ENCODE data around the gene TCHH.
A peak's percentile ranks its signal among the peaks of the same experiment; 100 is the strongest.
"Not testable (repeated sequence)": the region's sequence is repeated elsewhere in the genome, so short reads cannot be mapped to it uniquely, and the experiment has no call there.

TCHH gene

DNA sequence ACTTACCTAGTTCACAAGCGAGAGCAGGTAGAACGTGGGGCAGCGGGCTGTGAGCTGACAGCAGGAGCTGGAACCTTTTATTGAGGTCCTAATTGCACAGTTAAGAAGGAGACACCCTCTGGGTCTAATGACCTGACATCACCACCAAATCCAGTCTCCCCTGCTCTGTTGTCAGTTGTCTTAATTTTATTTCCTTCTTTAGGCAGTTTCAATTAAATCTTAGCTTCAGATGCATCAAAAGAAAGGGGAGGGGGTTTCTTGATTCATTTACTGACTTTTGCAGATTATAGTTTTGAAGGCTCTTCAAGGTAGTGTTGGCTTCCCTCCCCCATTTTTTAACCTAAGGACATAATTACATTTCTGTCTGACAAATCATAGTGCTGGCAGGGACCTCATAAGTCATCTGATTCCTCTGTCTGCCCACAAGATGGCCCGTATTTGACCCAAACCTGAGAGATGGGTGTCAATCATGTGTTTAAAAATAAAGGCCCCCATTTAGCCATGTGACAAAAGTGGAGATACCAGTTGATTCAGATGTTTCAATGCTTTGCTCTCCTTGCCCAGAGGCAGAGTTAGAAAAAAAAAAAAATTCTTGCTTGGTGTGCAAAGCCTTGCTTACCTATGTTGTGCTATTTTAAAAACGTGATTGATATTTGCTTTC is 26.1 kb downstream of the TCHH start, which contains the start of gene TCHHL1:
TSS of gene TCHHL1 (minus strand) at position 51 of the 661 bp plus-strand sequence. CDS start 921 bp downstream, outside the sequence.
- H3K79me2 ChIP-seq (ENCODE audit: insufficient read depth, low read length), result no peaks in the 10 kb centered on the region
- TF ChIP-seq, protein P1, sequence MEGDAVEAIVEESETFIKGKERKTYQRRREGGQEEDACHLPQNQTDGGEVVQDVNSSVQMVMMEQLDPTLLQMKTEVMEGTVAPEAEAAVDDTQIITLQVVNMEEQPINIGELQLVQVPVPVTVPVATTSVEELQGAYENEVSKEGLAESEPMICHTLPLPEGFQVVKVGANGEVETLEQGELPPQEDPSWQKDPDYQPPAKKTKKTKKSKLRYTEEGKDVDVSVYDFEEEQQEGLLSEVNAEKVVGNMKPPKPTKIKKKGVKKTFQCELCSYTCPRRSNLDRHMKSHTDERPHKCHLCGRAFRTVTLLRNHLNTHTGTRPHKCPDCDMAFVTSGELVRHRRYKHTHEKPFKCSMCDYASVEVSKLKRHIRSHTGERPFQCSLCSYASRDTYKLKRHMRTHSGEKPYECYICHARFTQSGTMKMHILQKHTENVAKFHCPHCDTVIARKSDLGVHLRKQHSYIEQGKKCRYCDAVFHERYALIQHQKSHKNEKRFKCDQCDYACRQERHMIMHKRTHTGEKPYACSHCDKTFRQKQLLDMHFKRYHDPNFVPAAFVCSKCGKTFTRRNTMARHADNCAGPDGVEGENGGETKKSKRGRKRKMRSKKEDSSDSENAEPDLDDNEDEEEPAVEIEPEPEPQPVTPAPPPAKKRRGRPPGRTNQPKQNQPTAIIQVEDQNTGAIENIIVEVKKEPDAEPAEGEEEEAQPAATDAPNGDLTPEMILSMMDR (conservative IDR thresholded peaks at IDR 0.05; ENCODE audit: low read length), result no peak
- no peak for TF ChIP-seq EZH2phosphoT487 (IDR thresholded peaks at IDR 0.05; ENCODE audit: borderline replicate concordance)
- no peaks in the 10 kb centered on the region for H3K36me3 ChIP-seq (ENCODE audit: insufficient read depth, low read length)
- H3K4me3 ChIP-seq (ENCODE audit: low read length, poor library complexity, severe bottlenecking), result no peak within 1 kb of the TSS
- no peaks in the 10 kb centered on the region for H3F3A ChIP-seq (ENCODE audit: low read depth)
- H3K9me2 ChIP-seq (replicated peaks; ENCODE audit: low read depth, low read length), result no peaks in the 10 kb centered on the region
- H3K9me3 ChIP-seq (ENCODE audit: insufficient read depth, low read depth, low read length), result peaks cover 4% of the 10 kb centered on the region; the same call in 1 of the 2 replicates
- no peaks in the 10 kb centered on the region for H3K27me3 ChIP-seq (ENCODE audit: insufficient read depth, low read length, poor library complexity, severe bottlenecking)
- no peaks in the 10 kb centered on the region for H4K20me1 ChIP-seq (ENCODE audit: insufficient read depth, low read length, poor library complexity, severe bottlenecking)
- H3K9ac ChIP-seq (ENCODE audit: low read depth, low read length, poor library complexity, severe bottlenecking), result no peak within 1 kb of the TSS
- H3K4me2 ChIP-seq (ENCODE audit: low read depth, low read length, poor library complexity, severe bottlenecking), result no peak within 1 kb of the TSS
- H3K4me1 ChIP-seq (ENCODE audit: insufficient read depth, low read length, poor library complexity, severe bottlenecking), result peaks cover 44% of the 10 kb centered on the region
- H2AFZ ChIP-seq (ENCODE audit: low read length), result no peak within 1 kb of the TSS

DNA sequence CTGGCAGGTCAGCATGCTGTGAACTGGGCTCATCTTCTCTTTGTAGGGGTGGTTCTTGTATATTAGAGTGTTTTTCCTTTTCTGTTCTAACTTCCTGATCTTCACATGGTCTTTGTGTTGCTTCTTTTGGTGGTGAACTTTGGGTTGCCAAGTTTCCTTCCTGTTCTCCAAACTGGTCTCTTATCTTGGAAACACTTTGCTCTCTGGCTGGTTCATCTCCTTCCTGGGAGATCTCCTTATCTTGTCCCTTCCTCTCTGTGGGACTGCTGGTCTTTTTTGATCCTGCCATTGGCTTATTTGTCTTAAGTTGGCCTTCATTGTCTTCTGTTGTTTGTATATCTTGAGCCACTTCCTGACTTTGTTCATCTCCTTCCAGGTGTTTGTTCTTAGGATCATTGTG is 28.5 kb downstream of the TCHH start:
- Histone ChIP-seq H3K9me2 (replicated peaks; ENCODE audit: low read depth, low read length) (no peaks in the 10 kb centered on the region), H3K9ac (ENCODE audit: low read depth, low read length, poor library complexity, severe bottlenecking) (no peak overlapping the region), H3K4me3 (ENCODE audit: low read length, poor library complexity, severe bottlenecking) (peak overlapping the region; percentile 30), H3K36me3 (ENCODE audit: insufficient read depth, low read length) (no peaks in the 10 kb centered on the region), H3K79me2 (ENCODE audit: insufficient read depth, low read length) (no peaks in the 10 kb centered on the region), H4K20me1 (ENCODE audit: insufficient read depth, low read length, poor library complexity, severe bottlenecking) (no peaks in the 10 kb centered on the region), H3K9me3 (ENCODE audit: insufficient read depth, low read depth, low read length) (no peaks in the 10 kb centered on the region), H3K4me1 (ENCODE audit: insufficient read depth, low read length, poor library complexity, severe bottlenecking) (peaks cover 49% of the 10 kb centered on the region), H2AFZ (ENCODE audit: low read length) (peak overlapping the region; percentile 88), H3F3A (ENCODE audit: low read depth) (0 out of 2 replicates have a peak, but pooled peaks cover 3% of the 10 kb centered on the region), H3K27me3 (ENCODE audit: insufficient read depth, low read length, poor library complexity, severe bottlenecking) (no peaks in the 10 kb centered on the region), H3K4me2 (ENCODE audit: low read depth, low read length, poor library complexity, severe bottlenecking) (peak overlapping the region; percentile 47)
- TF ChIP-seq, protein P1 (conservative IDR thresholded peaks at IDR 0.05; ENCODE audit: low read length), result no peak
- TF ChIP-seq EZH2phosphoT487 (IDR thresholded peaks at IDR 0.05; ENCODE audit: borderline replicate concordance), result no peak

DNA sequence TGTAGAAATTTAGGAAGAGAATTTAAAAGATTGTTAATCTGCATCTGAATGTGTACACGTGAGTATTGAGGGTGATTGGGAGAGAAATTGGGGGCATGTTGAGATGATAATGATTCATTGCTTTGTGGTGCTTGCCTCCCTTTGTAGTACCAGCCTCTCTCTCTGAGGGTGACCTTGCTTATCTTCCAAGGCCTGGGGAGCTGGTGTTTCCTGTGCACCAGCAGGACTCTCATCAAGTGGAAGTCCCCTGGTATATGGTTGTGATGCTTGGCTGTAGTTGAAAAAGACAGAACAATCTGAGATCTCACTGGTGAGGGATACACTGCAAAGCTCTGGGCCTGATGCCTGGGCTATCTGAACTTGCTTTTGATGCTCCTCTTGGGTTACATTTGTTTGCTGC is 30.4 kb downstream of the TCHH start:
- Histone ChIP-seq H3K9ac (ENCODE audit: low read depth, low read length, poor library complexity, severe bottlenecking) (peak overlapping the region; percentile 14), H3K4me2 (ENCODE audit: low read depth, low read length, poor library complexity, severe bottlenecking) (peak overlapping the region; percentile 45), H3K9me2 (replicated peaks; ENCODE audit: low read depth, low read length) (no peaks in the 10 kb centered on the region), H3K4me1 (ENCODE audit: insufficient read depth, low read length, poor library complexity, severe bottlenecking) (peaks cover 49% of the 10 kb centered on the region), H3K79me2 (ENCODE audit: insufficient read depth, low read length) (no peaks in the 10 kb centered on the region), H3K9me3 (ENCODE audit: insufficient read depth, low read depth, low read length) (no peaks in the 10 kb centered on the region), H3F3A (ENCODE audit: low read depth) (0 out of 2 replicates have a peak, but pooled peaks cover 3% of the 10 kb centered on the region), H3K36me3 (ENCODE audit: insufficient read depth, low read length) (no peaks in the 10 kb centered on the region), H4K20me1 (ENCODE audit: insufficient read depth, low read length, poor library complexity, severe bottlenecking) (no peaks in the 10 kb centered on the region), H2AFZ (ENCODE audit: low read length) (0 out of 2 replicates have a peak overlapping the region, but pooled peaks have one; percentile 9), H3K27me3 (ENCODE audit: insufficient read depth, low read length, poor library complexity, severe bottlenecking) (no peaks in the 10 kb centered on the region), H3K4me3 (ENCODE audit: low read length, poor library complexity, severe bottlenecking) (peak overlapping the region; percentile 6)
- TF ChIP-seq, protein P1 (conservative IDR thresholded peaks at IDR 0.05; ENCODE audit: low read length), result no peak
- no peak for TF ChIP-seq EZH2phosphoT487 (IDR thresholded peaks at IDR 0.05; ENCODE audit: borderline replicate concordance)

DNA sequence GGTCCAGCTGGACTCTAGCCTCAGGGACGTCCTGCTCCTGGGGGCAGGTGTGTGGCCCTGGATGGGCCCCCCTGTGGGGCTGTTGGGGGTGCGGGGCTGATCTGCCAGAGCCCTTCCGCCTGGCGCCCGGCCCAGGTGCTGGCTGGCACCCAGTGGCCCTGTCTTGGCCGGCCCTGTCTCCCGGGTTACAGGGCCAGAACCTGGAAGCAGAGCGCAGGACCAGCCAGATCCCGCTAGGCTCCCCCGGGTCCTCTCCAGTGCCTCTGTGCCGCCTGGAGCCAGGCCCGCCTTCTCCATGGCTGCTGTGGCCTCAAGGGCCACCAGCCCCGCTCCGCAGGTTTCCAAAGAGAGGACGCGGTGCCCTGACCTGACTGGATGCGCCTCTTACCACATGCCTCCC is 34.2 kb downstream of the TCHH start:
- peaks cover 28% of the 10 kb centered on the region for H3K4me1 ChIP-seq (ENCODE audit: insufficient read depth, low read length, poor library complexity, severe bottlenecking)
- H3K36me3 ChIP-seq (ENCODE audit: insufficient read depth, low read length); H3K9ac ChIP-seq (ENCODE audit: low read depth, low read length, poor library complexity, severe bottlenecking); H3K9me2 ChIP-seq (replicated peaks; ENCODE audit: low read depth, low read length); H4K20me1 ChIP-seq (ENCODE audit: insufficient read depth, low read length, poor library complexity, severe bottlenecking); H3K79me2 ChIP-seq (ENCODE audit: insufficient read depth, low read length); H3F3A ChIP-seq (ENCODE audit: low read depth); H3K4me3 ChIP-seq (ENCODE audit: low read length, poor library complexity, severe bottlenecking); H3K4me2 ChIP-seq (ENCODE audit: low read depth, low read length, poor library complexity, severe bottlenecking); H3K9me3 ChIP-seq (ENCODE audit: insufficient read depth, low read depth, low read length); H3K27me3 ChIP-seq (ENCODE audit: insufficient read depth, low read length, poor library complexity, severe bottlenecking); H2AFZ ChIP-seq (ENCODE audit: low read length): not testable (repeated sequence)

DNA sequence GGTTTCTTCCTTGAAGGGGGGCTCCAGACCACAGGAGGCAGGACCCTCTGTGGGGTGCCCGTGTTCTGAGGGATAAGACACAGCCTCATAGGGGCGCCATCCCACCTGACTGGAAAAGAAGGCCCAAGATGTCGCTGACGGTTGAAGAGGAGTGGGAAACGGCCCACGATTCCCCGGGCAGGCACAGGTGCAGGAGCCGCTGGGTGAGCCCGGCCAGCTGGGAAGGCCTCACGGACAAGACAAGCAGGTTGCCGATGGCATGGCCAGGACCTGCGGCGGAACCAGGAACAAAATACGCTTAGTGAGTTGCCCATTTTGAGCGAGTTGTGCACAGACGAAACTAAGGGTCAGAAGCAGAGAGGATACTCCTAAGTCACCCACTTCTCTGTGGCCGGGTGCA is 34.8 kb downstream of the TCHH start:
- not testable (repeated sequence) for H2AFZ ChIP-seq (ENCODE audit: low read length); H3K4me3 ChIP-seq (ENCODE audit: low read length, poor library complexity, severe bottlenecking); H3F3A ChIP-seq (ENCODE audit: low read depth); H3K9me2 ChIP-seq (replicated peaks; ENCODE audit: low read depth, low read length); H3K4me2 ChIP-seq (ENCODE audit: low read depth, low read length, poor library complexity, severe bottlenecking); H4K20me1 ChIP-seq (ENCODE audit: insufficient read depth, low read length, poor library complexity, severe bottlenecking); H3K79me2 ChIP-seq (ENCODE audit: insufficient read depth, low read length); H3K9ac ChIP-seq (ENCODE audit: low read depth, low read length, poor library complexity, severe bottlenecking); H3K27me3 ChIP-seq (ENCODE audit: insufficient read depth, low read length, poor library complexity, severe bottlenecking); H3K36me3 ChIP-seq (ENCODE audit: insufficient read depth, low read length); H3K9me3 ChIP-seq (ENCODE audit: insufficient read depth, low read depth, low read length)
- peaks cover 25% of the 10 kb centered on the region for H3K4me1 ChIP-seq (ENCODE audit: insufficient read depth, low read length, poor library complexity, severe bottlenecking)

All from Loucy (cell line).